Tibial nerve (tissue), 4 donors: Measurements from ENCODE around the gene OSBPL6. TPM values are rescaled to one million over a fixed set of nuclear protein-coding genes. Genes with fewer than 3 reads are reported as not detected.

Experiments used
- DNase-seq, 2 donors: peaks; one replicate each; pipeline ENCODE4 v3.0.0-alpha.2; 2019; ENCODE audit warnings: low spot score in 2 of 2
- H3K27ac ChIP-seq, 4 donors: fragments of 200-600 bp; sonication (generic) in 3 of 4; one replicate each; pipeline ENCODE4 v1.5.1; 2017 to 2019; ENCODE audit warnings: mild to moderate bottlenecking in 1 of 4
- H3K27me3 ChIP-seq, 2 donors: fragments of 200-600 bp; sonication (generic) in 1 of 2; one replicate each; pipeline versions ENCODE4 v1.5.1 to v1.6.0; 2017 to 2019
- H3K36me3 ChIP-seq, 3 donors: fragments of 200-600 bp; sonication (generic); one replicate each; pipeline ENCODE4 v1.5.1; 2018 to 2019
- H3K4me1 ChIP-seq, 4 donors: fragments of 200-600 bp; sonication (generic) in 3 of 4; one replicate each; pipeline ENCODE4 v1.5.1; 2017 to 2019
- H3K4me3 ChIP-seq, 4 donors: fragments of 200-600 bp; sonication (generic) in 3 of 4; one replicate each; pipeline ENCODE4 v1.5.1; 2017 to 2019; ENCODE audit warnings: mild to moderate bottlenecking in 1 of 4, moderate library complexity in 1 of 4
- H3K9me3 ChIP-seq, 4 donors: fragments of 200-600 bp; sonication (generic) in 3 of 4; one replicate each; pipeline ENCODE4 v1.5.1; 2017 to 2019
- EP300 ChIP-seq, 2 donors: sonication (generic); formaldehyde crosslinking; IDR thresholded peaks; one replicate each; pipeline ENCODE4 v1.6.1; 2017; ENCODE audit warnings: antibody characterized with exemption in 2 of 2, mild to moderate bottlenecking in 1 of 2
- POLR2A ChIP-seq, 2 donors: fragments of 450-650 bp; IDR thresholded peaks; one replicate each; pipeline ENCODE4 v1.6.1; 2017; ENCODE audit warnings: antibody characterized with exemption in 2 of 2, mild to moderate bottlenecking in 2 of 2, moderate library complexity in 2 of 2
- WGBS, 2 donors: methylation state at CpG; one replicate each; pipeline ENCODE4 v1.1.5; 2018; 5-methylcytosine and 5-hydroxymethylcytosine counted together
- total RNA-seq, 4 donors: library from RNA; depleted of rRNA; stranded (reverse); fragments of >200 nt; gene quantifications; one replicate each; pipeline ENCODE4 v1.1.0, GENCODE V29; 2016
- TF ChIP-seq, protein P1 (sequence below), 5 experiments: fragments of 200-600 bp in 3 of 5; fragments of 450-650 bp in 2 of 5; sonication (generic) in 3 of 5; IDR thresholded peaks; one replicate each; pipeline ENCODE4 v1.5.1; 2016 to 2019; ENCODE audit warnings: antibody characterized with exemption in 5 of 5, mild to moderate bottlenecking in 3 of 5, moderate library complexity in 2 of 5

The OSBPL6 gene
- total RNA-seq, 4 donors from 2014 or later = 0.66 to 3.1 (median 1.6) TPM

DNA sequence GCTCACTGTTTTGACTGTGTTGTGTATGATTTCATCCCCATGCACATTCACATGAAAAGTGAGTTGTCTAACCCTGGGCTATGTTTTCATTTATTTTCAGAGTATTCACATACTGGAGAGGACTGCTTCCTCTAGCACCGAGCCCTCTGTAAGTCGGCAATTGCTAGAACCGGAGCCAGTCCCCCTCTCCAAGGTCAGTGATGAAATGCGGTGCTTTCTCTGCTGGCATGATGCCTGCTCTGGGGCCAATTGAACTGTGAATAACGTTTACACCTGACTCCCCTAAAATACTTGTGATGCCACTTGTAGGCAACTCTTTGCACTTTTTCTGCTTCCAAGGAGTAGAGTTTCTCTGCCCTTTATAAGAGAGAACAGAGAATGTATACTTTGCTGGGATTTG, 129.8 kb downstream of the OSBPL6 start:
- no peak for DNase-seq
- WGBS, 2 donors = 36 to 40% methylated on average over 5 of the region's 5 CpGs
- Histone ChIP-seq H3K27ac (no peak overlapping the region), H3K4me3 (no peak overlapping the region), H3K4me1 (no peaks in the 10 kb centered on the region), H3K36me3 (no peaks in the 10 kb centered on the region), H3K27me3 (no peaks in the 10 kb centered on the region), H3K9me3 (no peaks in the 10 kb centered on the region)
- TF ChIP-seq, protein P1, sequence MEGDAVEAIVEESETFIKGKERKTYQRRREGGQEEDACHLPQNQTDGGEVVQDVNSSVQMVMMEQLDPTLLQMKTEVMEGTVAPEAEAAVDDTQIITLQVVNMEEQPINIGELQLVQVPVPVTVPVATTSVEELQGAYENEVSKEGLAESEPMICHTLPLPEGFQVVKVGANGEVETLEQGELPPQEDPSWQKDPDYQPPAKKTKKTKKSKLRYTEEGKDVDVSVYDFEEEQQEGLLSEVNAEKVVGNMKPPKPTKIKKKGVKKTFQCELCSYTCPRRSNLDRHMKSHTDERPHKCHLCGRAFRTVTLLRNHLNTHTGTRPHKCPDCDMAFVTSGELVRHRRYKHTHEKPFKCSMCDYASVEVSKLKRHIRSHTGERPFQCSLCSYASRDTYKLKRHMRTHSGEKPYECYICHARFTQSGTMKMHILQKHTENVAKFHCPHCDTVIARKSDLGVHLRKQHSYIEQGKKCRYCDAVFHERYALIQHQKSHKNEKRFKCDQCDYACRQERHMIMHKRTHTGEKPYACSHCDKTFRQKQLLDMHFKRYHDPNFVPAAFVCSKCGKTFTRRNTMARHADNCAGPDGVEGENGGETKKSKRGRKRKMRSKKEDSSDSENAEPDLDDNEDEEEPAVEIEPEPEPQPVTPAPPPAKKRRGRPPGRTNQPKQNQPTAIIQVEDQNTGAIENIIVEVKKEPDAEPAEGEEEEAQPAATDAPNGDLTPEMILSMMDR (IDR thresholded peaks at IDR 0.05) = no peak
- TF ChIP-seq EP300 (IDR thresholded peaks at IDR 0.05) (no peak), POLR2A (IDR thresholded peaks at IDR 0.05) (no peak)

DNA sequence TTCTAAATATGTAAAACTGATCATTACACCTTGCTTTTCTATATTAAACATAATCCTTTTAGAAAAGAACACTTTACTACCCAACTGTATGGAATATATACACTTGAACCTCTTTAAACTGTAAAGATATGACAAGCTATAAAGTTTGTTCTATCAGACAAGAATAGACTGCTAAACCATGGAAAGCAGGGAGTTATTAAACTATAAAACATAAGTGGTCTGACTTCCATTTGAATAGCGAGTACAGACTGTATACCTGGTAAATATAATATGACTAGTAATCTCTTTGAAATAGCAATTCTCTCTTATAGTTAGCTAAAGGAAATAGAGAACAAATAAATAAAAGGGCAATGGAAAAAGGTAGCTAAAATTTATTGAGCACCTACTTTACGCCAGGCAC, 131.0 kb downstream of the OSBPL6 start:
- no peaks in the 10 kb centered on the region for H3K9me3 ChIP-seq

DNA sequence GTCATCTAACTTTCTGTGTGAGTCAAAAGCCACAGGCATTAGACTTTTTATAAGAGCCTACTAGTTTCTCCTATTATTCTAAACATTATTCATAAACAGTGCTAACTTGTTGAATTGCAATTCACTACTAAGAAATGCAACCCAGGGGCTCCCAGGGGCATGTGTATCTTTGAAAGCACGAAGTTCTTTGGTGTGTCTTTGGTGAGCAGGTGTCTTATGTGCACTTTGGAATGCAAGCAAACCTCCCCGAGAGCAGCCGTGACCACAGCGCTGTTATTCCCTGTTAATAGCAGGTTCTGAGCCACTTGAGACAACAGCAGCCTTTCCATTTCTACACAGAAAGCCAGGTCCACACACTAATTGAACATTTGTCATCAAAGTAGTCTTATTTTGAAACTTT, 133.2 kb downstream of the OSBPL6 start:
- H3K27ac ChIP-seq = no peak overlapping the region
- H3K4me3 ChIP-seq = no peak overlapping the region
- H3K4me1 ChIP-seq = no peaks in the 10 kb centered on the region
- DNase-seq = no peak
- TF ChIP-seq, protein P1 (IDR thresholded peaks at IDR 0.05) = no peak
- TF ChIP-seq POLR2A (IDR thresholded peaks at IDR 0.05) (no peak), EP300 (IDR thresholded peaks at IDR 0.05) (no peak)
- WGBS, 2 donors = 72 to 83% methylated on average over 4 of the region's 4 CpGs
- H3K36me3 ChIP-seq = no peaks in the 10 kb centered on the region
- no peaks in the 10 kb centered on the region for H3K9me3 ChIP-seq
- no peaks in the 10 kb centered on the region for H3K27me3 ChIP-seq

More for the DNA sequence above, 131.0 kb downstream of the OSBPL6 start:
- Histone ChIP-seq H3K27ac (no peak overlapping the region), H3K27me3 (no peaks in the 10 kb centered on the region), H3K4me3 (no peak overlapping the region), H3K4me1 (no peaks in the 10 kb centered on the region), H3K36me3 (no peaks in the 10 kb centered on the region)
- DNase-seq = no peak
- TF ChIP-seq POLR2A (IDR thresholded peaks at IDR 0.05) = no peak
- no peak for TF ChIP-seq EP300 (IDR thresholded peaks at IDR 0.05)
- TF ChIP-seq, protein P1 (IDR thresholded peaks at IDR 0.05) = no peak
- 95 to 97% methylated on average over 2 of the region's 2 CpGs for WGBS, 2 donors

- Histone ChIP-seq H3K27ac (no peak overlapping the region), H3K36me3 (peaks cover 0 to 4% (median 0%) of the 10 kb centered on the region in 3 donors), H3K9me3 (no peaks in the 10 kb centered on the region), H3K27me3 (no peaks in the 10 kb centered on the region), H3K4me3 (no peak overlapping the region), H3K4me1 (no peaks in the 10 kb centered on the region)
- WGBS, 2 donors = 84 to 92% methylated on average over 1 of the region's 1 CpG
- no peak for DNase-seq
- no peak for TF ChIP-seq EP300 (IDR thresholded peaks at IDR 0.05)
- no peak for TF ChIP-seq POLR2A (IDR thresholded peaks at IDR 0.05)
- TF ChIP-seq, protein P1 (IDR thresholded peaks at IDR 0.05) = no peak
Observed at GRCh38 chr2:178328037-178328436, 133.7 kb downstream of the OSBPL6 start.

DNA sequence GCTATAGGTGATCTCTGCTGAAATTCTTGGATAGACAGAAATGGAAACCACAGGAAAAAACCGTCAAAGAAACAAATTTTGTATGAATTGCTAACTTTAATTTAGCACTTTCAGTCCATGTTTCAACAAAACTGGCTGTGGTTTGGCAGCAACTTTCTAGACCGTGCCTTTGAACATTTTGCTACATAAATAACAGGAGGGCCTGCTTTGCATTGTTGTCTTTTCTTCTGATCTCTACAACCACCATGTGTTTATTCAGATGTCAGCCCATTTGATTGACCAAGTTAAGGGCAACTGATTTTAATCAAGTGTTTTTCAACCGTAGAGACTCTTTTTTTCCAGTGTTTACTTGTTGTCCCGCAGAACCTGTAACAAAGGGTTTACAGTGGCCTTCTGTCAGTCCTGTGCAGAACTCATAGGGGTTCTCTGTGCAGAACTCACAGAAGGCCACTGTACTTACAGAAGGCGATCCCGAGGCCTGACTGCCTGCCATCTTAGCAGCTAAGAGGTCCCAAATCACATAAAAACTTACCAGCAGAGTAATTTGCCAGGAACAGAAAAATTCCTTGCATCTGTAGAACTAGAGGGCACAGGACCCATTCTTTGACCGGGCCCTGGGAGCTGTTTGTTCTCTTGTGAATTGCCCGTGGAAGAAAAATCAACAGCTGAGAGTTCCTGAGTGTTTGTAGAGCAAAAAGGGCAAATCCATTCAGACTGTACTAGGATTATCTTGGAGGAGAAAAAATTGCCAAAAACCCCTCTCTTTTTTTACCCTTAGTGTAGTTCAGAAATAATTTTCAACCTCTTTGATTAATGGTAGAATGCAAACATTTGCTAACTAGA, 136.1 kb downstream of the OSBPL6 start:
- no peaks in the 10 kb centered on the region for H3K4me1 ChIP-seq
- H3K4me3 ChIP-seq = no peak overlapping the region
- H3K27ac ChIP-seq = no peak overlapping the region
- no peaks in the 10 kb centered on the region for H3K27me3 ChIP-seq
- TF ChIP-seq EP300 (IDR thresholded peaks at IDR 0.05) (no peak), POLR2A (IDR thresholded peaks at IDR 0.05) (no peak)
- TF ChIP-seq, protein P1 (IDR thresholded peaks at IDR 0.05) = no peak
- no peak for DNase-seq
- no peaks in the 10 kb centered on the region for H3K9me3 ChIP-seq
- WGBS, 2 donors = 53 to 54% methylated on average over 8 of the region's 8 CpGs
- H3K36me3 ChIP-seq = peaks cover 0 to 7% (median 0%) of the 10 kb centered on the region in 3 donors
